GM18507 (cell line): Measurements from ENCODE around the gene TOM1.

Source experiments
- DNase-seq: peaks from one replicate; pipeline ENCODE4 v3.0.0; 2011; ENCODE audit warnings: low read depth; ENCODE audit not compliant: insufficient read length; ENCODE audit errors: extremely low spot score
- FAIRE-seq: peaks from 2 replicates; lab custom pipeline; 2011; peaks lifted over from hg19 to GRCh38; lab: Jason Lieb, UNC

The TOM1 gene

DNA sequence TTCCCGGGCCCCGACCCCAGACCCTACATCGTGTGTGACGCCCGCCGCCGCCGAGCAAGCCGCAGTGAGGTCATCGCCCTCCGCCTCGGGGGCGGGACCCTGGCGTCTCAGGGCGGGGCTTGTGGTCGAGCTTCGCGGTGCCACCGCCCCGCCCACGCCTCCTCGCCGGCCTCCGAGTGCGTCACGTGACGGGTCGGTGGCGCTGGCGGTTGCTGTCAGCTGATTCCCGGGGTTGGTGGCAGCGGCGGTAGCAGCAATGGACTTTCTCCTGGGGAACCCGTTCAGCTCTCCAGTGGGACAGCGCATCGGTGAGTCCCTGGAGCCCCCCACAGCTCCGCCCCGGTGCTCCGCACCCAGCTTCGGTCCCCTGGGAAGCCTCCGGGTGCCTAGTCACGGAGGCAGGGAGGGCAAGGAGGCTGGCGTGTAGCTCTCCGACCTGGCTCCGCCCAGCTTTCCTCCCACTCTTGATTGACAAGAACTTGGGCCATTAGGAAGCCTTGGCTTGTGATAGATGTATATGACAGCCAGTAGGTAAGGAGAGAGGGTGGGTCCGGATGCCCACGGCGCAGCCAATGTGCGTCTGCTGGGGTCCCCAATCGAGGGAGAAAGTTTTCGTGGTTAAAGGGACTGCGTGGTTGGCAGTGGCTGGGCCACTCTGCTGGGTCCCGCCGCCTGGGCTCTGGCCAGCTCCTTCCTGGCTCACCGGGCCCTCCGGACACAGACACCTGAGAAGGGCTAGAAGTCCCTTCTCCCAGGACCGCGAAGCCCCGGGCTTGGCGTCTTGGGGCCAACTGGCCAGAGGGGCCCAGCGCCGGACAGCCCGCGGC, at the start of gene TOM1:
Gene TOM1, plus strand, starts transcription at position 222 of the 827 bp plus-strand sequence. Its CDS starts 35 bp downstream, at position 257.
- FAIRE-seq (peak; percentile 96), DNase-seq (peak; percentile 91)

DNA sequence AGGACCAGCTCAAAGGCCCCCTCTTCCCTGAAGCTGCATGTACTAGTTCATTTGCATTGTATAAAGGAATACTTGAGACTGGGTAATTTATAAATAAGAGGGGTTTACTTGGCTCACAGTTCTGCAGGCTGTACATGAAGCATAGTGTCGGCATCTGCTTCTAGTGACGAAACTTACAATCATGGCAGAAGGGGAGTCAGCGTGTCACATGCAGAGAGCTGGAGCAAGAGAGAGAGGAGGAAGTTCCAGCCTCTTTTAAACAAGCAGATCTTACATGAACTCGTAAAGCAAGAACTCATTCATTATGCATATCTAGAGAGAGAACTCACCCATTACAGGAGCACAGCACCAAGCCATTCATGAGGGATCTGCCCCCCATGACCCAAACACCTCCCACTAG, 49.5 kb upstream of the TOM1 start:
- no peak for FAIRE-seq
- no peak for DNase-seq

DNA sequence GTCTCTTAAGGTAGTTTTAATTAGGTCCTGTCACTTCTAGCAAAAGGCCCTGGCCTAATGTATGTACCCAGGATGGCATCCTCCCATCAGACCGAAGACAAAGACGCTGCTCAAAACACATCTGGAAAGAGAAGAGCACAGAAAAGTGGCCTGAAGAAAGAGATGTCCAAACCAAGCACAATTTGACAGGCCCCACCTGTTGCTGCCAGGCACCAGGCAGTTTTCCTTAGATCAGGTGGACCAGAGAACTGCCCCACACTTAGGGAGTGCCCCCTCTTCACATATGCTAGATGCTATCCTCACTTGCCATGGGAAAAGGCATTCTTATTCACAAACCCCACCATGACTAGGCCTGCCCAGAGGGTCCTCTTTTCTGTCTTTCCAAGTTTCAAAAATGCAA, 45.7 kb upstream of the TOM1 start:
- no peak for DNase-seq
- FAIRE-seq: no peak

DNA sequence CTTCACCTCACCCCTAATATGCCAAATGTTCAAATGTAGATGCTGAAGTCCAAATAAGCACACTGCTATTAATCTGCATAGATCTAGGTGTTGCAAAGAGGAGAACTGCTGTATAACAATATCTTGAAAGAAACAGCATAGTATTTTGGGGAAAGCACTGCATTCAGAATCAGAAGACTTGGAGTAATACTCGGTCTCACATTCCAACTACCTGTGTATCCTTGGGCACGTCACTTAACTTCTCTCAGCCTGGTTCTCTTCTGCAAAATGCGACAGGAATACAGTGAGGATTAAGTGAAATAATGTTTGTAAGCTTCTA, 42.7 kb upstream of the TOM1 start:
- DNase-seq: no peak

DNA sequence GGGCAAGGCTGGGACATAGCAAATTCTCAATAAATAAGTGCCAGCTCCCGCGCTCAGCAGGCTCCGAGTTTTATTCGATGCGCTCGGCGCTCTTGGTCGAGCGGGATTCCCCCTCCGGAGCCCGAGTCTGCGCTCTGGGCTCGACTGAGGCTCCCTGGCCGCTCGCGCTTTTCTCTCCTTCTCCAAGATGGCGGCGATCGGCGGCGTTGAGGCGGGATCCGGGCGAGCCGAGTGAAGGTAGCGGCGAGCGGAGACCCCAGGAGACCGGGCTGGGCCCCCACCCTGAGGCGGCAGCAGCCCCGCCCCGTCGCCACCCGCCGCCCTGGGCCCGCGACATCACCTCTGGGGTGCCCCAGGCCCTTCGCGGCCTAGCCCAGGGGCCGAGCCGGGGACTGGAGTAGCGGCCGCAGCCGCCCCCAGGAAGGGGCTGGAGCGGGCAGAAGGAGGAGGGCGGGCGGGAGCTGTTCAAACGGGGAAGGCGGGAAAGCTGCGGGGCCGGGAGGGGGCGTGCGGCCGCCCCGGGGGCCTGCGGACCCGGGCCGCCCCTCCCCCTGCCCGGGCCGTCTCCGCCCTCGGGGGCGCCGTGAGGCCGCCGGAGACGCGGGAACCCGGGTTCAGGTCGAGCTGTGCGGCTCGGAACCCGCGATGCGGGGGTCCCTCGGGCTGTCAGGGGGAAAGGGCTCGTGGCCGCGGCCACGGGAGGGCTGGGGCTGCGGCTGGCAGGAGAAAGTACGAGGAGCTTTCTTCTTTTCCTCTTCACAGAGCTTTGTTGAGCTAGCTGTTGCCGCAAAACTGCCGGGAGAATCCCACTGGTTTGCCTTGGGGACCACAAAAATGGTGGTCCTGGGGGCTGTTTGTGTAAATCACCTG, 42.1 kb upstream of the TOM1 start, which contains the start of gene HMGXB4:
Gene HMGXB4, plus strand, starts transcription at position 173 of the 870 bp plus-strand sequence. CDS start 4,898 bp downstream, outside the sequence.
- peak; percentile 92 for FAIRE-seq
- DNase-seq: peak; percentile 86

More for the DNA sequence above, 42.7 kb upstream of the TOM1 start:
- no peak for FAIRE-seq

DNA sequence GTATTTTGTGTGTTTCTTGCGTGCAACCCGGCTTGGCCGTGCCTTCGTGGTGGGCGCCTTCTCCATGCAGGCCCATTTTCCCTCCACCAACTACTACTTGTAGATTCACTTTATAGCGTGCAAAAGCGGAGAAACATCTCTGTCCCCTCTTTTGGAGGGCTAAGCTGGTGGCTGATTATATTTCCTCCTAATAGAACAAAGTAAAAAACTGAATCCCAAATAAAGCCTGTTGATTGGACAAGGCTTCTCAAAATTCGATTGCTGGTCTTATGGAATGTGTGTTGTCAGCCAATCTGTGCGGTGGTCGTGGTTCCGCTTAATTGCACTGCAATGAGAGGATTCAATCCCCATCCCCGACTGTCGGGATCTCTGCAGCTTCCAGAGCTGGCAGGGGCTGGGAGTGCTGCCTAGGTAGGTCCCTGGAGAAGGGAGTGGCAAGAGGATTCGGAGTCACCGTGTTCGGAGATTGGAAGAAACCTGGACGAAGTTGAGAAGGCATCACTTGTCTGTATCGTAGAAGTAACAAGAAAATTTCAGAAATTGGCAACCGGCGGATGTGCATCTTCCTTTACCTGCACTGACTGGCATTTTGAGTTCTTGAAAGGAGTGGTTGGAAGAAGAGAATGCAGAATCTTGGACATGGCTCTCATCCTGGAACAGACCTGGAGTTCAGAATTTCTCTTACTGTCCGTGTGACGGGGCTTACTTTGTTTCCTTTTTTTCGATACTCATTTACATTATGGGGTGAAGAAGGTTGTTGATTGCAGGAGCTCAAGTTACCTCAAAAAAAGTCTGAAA, 41.3 kb upstream of the TOM1 start:
- no peak for DNase-seq

DNA sequence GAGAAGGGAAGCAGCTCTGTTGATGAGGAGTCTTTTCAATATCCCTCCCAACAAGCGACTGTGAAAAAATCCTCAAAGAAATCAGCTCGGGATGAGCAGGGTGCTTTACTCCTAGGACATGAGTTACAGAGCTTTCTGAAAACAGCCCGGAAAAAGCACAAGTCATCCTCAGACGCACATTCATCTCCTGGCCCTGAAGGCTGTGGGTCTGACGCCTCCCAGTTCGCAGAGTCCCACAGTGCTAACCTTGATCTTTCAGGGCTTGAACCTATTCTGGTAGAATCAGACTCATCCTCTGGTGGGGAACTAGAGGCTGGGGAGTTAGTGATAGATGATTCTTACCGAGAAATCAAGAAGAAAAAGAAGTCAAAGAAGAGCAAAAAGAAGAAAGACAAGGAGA, 34.7 kb upstream of the TOM1 start:
- FAIRE-seq: no peak
- no peak for DNase-seq

More for the DNA sequence above, 41.3 kb upstream of the TOM1 start:
- no peak for FAIRE-seq

DNA sequence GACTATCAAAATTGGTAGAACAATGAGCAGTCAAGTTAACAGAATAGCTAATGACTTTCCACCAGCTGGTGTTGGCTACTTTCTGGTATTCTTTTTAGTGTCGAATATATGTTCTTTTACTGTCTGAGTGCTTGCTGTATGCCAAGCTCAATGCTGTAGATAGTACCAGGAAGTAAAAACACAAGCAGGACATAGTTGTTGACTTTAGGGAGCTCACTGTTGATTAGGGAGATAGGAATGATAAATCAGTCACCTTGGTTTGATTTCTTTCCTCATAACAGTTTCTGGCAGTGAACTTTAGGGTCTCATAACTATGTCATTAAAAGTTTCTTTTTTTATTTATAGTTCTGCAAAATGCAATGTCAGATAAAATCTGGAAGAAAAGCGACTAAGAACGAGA, 33.4 kb upstream of the TOM1 start:
- FAIRE-seq (peak; percentile 18), DNase-seq (no peak)

DNA sequence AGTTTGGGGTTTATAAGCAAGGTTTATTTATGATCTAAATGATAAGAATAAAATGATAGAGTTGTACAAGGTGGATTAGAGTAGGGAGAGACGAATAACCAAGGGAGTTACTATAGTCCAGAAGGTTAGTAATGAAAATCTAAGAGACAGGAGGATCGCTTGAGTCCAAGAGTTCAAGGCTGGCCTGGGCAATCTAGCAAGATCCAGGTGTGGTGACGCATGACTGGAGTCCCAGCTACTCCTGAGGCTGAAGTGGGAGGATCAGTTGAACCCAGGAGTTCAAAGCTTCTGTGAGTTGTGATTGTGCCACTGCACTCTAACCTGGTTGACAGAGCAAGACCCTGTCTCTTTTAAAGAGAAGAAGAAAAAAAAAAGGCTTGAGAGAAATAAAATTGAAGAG, 30.1 kb upstream of the TOM1 start:
- FAIRE-seq: no peak
- no peak for DNase-seq

DNA sequence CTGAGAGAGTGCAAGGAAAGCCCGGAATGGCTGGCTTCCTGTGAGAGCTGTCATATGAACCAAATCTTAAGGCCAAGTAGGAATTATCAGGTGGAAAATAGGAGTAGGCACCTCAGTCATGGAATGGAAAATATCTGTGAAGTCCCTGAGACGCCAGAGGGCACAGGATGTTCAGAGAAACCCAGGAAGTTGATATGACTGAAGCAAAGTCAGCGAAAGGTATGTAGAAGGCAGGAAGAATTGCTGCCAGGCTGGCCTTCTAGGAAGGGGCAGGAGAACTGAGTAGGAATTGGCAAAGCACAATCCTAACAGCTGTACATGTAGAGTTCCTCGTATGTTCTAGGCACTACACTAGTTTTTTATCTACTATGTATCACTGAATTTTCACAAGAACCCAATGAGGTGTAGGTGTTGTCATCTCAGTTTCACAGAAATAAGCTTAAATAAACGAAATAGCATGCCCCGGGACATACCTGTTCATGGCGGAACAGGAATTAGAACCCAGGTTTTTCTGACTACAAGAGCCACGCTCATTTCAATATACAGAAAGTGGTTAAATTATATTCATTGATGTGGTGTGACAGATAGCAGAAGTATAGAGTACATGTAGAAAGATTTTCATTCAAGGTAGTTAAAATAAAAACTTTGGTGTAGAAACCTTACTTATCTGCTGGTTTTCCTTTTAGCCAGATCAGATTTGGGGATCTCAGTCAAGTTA, 25.4 kb upstream of the TOM1 start:
- FAIRE-seq (no peak), DNase-seq (no peak)

DNA sequence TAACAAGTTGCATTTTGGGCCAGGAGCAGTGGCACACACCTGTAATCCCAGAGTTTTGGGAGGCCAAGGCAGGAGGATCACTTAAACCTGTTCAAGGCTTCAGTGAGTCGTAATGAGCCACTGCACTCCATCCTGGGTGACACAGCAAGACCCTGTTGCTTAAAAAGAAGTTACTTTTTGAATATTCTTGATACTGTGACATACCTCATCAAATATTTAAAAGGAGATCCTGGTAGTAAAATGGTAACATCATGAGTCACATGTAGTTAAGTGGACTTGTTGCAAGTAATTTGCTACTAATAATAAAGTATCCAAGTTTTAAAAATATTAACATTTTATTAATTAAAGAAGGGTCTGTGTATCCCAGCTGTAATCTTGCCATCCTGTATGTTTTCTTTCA, 24.1 kb upstream of the TOM1 start:
- no peak for DNase-seq
- no peak for FAIRE-seq

DNA sequence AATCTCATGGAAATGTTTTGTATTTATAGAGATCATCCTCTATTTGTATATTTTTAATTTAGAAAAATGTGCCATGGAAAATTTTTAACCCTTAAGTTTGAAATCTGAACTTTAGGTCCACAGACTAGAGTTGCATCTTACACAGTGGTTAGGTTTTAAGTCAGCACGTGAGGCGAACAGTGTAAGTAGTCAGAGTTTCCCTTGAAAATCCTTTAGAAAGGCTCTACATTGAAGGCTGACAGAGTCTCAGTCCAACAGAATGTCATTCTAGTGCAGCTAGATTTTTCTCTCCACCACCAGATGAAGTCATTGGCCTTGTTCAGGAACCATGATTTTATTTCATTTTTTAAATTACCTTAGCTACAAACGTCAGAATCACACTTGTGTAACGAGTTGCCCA, 23.7 kb upstream of the TOM1 start:
- DNase-seq (no peak), FAIRE-seq (no peak)

DNA sequence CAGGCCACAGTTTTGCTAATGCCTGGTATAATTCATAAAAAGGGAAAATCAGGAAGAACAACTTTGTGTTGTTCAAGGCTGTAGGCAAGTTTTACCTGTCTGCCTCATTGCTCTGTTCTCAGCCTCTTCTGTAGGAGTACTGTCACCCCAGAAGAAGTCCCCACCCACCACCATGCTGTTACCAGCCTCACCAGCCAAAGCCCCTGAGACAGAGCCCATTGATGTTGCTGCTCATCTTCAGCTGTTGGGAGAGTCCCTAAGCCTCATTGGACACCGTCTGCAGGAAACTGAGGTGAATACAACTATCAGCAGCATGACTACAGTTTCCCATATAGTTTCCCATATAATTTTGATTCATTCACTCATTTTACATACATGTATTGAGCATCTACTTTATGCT, 11.6 kb upstream of the TOM1 start:
- no peak for DNase-seq
- no peak for FAIRE-seq

DNA sequence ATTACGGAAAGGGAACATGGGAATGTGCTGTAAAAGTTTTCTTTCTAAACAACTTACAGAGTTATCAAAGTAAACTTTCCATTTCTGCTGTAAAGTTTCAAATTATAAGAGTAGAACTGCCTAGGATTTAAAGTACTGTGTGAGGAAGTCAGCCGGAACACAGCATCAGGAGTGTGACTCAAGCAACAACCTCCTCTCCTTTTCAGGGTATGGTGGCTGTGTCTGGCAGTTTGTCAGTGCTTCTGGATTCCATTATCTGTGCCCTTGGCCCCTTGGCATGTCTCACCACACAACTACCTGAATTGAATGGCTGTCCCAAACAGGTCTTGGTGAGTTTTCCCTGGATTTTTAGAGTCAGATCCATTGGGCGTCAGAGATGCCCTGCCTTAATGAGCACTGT, 6.9 kb upstream of the TOM1 start:
- no peak for DNase-seq
- peak; percentile 21 for FAIRE-seq

DNA sequence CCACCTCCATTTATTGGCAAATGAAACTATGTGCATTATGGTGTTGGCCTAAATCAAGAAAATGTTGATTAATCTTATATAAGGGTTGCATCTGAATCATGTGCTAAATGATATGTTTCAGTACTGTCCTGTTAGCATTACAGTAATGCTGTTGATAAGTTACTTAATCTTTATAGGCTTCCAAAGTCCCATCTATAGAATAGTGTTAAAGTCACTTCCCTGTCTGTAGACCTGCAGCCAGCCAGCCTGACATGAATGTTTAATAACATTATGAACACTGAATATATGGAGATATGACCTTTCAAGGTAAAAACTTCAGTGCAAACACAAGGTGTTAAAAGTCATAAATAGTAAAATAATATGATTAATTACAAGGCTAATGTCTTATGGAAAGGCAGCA, 3.6 kb upstream of the TOM1 start:
- DNase-seq: no peak
- no peak for FAIRE-seq

DNA sequence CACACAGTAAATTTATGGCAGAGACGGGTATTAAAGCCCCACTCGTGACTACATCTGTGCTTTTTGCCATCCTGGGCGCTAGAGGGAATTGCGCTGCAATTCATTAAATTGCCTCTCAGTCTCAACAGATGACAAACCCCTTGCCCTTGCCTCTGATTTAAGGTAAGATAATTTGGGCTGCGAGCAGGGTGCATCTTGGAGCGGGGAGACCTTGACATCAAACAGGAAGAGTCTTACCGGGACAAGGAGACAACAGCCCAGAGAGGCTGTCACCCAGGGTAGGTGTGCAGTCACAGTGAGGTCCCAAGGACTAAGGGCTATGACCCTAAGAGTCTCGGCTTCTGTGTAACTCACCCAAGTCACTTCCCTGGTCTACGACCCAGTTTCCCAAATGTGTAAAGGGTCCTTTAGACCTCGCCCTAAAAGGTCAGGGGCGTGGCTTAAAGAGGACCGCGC, 449 bp upstream of the TOM1 start:
- FAIRE-seq (peak; percentile 24), DNase-seq (no peak)

DNA sequence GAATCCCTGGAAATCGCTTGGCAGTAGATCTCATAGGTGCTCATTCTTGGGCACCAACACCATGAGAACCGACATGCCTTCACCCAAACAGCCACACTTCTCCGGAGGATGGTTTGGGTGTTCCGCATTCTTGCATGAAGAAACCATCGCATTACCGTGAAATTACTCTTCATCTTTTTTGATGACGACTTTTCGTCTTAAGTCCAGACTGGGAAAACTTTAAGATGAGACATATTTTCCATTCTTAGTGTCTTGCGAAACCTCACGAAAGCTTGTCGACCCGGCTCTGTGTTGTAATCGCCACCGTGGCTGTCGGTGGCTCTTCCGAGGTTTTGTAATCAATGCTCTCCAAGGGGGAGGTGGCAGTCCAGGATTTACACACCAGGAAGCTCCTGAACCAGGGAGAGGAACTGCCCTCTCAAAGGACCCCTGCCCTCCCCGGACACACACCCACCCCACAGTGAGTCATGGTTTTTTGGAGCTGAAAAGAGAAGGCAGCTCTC, 1.7 kb downstream of the TOM1 start:
- FAIRE-seq (no peak), DNase-seq (no peak)

DNA sequence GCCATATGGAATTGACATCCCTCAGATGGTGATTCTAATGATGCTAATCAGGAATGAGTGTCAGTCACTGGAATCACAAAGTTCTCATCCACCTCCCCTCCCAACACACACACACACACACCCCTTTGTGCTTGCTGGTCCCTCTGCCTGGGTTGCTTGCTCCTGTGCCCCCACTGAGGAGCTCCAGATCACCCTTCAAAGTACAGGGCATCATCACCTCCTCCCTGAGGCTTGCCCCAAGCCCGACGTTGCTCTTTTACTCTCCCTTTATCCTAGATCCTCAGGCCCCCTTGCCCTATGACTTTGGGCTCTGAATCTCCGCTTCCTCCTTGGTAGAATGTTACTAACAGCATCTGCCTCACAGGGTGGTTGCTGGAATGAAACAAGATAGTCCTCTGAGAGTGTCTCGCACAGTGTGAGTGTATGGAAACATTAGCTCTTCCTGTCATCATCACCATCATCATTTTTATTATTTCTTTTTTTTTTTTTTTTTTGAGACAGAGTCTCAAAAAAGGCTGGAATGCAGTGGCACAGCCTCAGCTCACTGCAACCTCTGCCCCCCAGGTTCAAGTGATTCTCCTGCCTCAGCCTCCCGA, 3.4 kb downstream of the TOM1 start:
- FAIRE-seq: no peak
- DNase-seq: no peak
